Hematopoietic multipotent progenitor cell treated with erythropoietin and hydrocortisone succinate and interleukin-3 and kit ligand, for 6 days (in vitro differentiated cells): Measurements from ENCODE around the gene PRR23E.

Source experiments
- DNase-seq: peaks from one replicate; pipeline ENCODE4 v3.0.0-alpha.2; 2015

Gene PRR23E

GRCh38 chr3:127234778-127235177, 41.8 kb downstream of the PRR23E start:
- no peak for DNase-seq

DNA sequence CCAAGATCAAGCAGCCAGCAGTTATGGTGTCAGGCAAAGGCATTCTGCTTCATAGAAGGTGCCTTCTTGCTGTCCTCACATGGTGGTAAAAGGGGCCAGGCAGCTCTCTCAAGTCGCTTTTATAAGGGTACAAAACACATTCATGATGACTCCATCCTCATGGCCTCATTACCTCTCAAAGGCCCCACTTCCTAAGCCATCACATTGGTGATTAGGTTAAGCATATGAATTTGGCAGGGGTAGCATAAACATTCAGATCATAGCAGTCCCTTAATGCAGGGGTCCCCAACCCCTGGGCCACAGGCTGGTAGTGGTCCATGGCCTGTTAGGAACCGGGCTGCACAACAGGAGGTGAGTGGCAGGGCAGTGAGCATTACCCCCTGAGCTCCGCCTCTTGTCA, 42.8 kb downstream of the PRR23E start:
- DNase-seq, result no peak

DNA sequence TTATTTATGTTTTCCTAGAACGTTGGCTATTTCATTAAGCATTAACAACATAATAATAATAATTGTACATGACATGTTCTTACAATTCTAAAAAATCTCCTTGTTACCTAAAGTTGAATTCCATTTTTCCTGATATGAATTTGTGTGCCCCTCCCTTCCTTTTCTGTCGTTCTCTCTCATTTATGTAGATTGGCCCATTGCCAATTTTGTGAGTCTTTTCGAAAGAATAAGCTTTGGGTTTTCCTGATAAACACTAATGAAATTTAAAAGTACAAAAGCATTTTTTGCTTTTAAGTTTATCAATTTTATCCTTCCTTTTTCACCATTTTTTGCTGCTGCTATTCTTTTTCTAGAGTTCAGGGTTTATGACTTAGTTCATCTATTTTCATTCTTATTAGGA, 44.9 kb downstream of the PRR23E start:
- peak; percentile 10 for DNase-seq

GRCh38 chr3:127238602-127239001, 45.7 kb downstream of the PRR23E start:
- no peak for DNase-seq

DNA sequence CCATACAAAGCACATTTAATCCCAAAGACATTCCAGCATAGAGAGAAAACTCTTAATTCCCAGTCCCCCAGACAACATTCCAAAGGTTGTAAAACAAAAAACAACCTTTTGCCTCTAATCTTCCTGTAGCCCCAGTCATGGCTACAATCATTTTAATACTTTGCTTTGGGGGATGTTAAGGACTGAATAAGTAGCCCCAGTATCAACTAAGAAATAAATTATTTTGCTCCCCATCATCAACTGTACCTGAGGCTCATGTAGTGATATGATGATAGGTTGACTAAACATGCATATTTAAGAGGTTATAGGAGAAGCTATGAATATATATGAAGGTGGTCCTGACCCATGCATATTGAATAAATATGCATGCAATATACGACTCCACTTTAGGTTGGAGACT, 54.4 kb downstream of the PRR23E start:
- no peak for DNase-seq
